ENCODE data around the gene UACA. TPM values are rescaled to one million over a fixed set of nuclear protein-coding genes. Genes with fewer than 3 reads are reported as not detected.
A peak's percentile ranks its signal among the peaks of the same experiment; 100 is the strongest.

Gene UACA
- total RNA-seq, 2 donors from 2014 or later, result 49.7 to 67.1 TPM

DNA sequence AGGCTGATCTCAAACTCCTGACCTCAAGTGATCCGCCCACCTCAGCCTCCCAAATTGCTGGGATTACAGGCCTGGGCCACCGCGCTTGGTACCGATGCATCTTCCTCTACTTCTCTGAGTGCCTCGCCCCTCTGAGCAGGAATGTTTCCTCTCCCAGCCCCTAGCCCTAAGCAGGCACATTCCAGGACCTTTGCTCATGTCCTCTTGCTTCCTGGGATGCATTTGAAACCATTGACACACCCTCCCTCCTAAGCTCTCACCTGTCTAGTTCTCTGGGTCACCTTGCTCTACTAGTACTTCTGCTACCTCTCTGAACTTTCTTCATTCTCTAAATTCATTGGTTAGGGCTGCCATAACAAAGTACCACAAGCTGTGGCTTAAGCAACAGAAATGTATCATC is 17.9 kb upstream of the UACA start:
- H3K27ac ChIP-seq (ENCODE audit: low read depth, low read length), result no peak overlapping the region
- Mint-ChIP-seq H3K9me3 (no peaks in the 10 kb centered on the region), H3K4me3 (no peak overlapping the region), H3K4me1 (peaks cover 11% of the 10 kb centered on the region), H3K27ac (no peak overlapping the region), H3K27me3 (ENCODE audit: insufficient read depth) (no peaks in the 10 kb centered on the region), H3K36me3 (ENCODE audit: low read depth) (no peaks in the 10 kb centered on the region)
- 91 to 92% methylated on average over 2 to 5 of the region's 5 CpGs for WGBS, 2 experiments (ENCODE audit: insufficient coverage in 1 of 2, insufficient read length in 1 of 2)
- H3K4me1 ChIP-seq (ENCODE audit: control insufficient read depth, insufficient read depth, low read length), result no peaks in the 10 kb centered on the region
- H3K9ac ChIP-seq (ENCODE audit: extremely low read depth, low read length, poor library complexity, severe bottlenecking), result no peak overlapping the region
- H3K27me3 ChIP-seq (ENCODE audit: control insufficient read depth, insufficient read depth, low read length, poor library complexity, severe bottlenecking), result no peaks in the 10 kb centered on the region
- H3K36me3 ChIP-seq (ENCODE audit: control insufficient read depth, insufficient read depth, low read length), result no peaks in the 10 kb centered on the region
- peak; percentile 55 for DNase-seq
- H3K9me3 ChIP-seq (ENCODE audit: control insufficient read depth, low read length), result no peaks in the 10 kb centered on the region
- no peak for TF ChIP-seq CTCF (conservative IDR thresholded peaks at IDR 0.05)
- H3K4me3 ChIP-seq (ENCODE audit: low read length), result no peak overlapping the region

- H3K27ac Mint-ChIP-seq, result no peak overlapping the region
These were observed 15.1 kb upstream of the UACA start for GRCh38 chr15:70778258-70779076.

DNA sequence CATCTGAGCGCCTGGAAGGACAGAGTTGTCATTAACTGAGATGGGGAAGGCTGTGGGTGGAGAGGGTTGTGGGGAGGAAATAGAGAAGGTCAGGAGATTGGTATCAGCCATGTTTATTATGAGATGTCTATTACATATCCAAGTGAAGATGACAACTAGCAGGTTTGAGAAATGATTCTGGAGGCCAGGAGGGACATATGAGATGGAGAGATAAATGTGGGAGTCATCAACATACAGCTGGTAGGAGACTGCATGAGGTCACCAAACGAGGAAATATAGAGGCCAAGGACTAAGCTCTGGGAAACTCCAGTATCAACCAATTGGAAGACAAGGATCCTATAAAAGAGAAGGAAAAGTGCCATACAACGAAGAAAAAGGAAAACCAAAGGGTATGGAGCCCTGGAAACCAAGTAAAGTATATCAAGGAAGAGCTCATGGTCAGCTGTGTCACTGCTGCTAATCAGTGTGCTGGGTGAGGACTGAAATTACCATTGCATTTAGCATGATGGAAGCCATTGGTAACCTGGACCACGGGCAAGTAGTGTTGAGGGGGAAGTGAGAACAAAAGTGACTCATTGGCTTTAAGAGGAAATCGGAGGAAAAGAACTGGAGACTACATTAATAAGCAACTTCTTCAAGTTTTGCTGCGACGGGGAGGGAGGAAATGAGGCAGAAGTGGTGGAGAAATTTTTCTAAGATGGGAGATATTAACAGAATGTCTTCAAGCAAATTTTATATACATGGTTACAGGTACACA is 14.0 kb upstream of the UACA start:
- H3K4me3 Mint-ChIP-seq, result no peak overlapping the region

More at GRCh38 chr15:70778258-70779076, 15.1 kb upstream of the UACA start:
- no peak overlapping the region for H3K27ac ChIP-seq (ENCODE audit: low read depth, low read length)
- H3K36me3 ChIP-seq (ENCODE audit: control insufficient read depth, insufficient read depth, low read length), result no peaks in the 10 kb centered on the region
- 81 to 92% methylated on average over 3 of the region's 3 CpGs for WGBS, 2 experiments (ENCODE audit: insufficient coverage in 1 of 2, insufficient read length in 1 of 2)
- Mint-ChIP-seq H3K4me1 (peaks cover 8% of the 10 kb centered on the region), H3K36me3 (ENCODE audit: low read depth) (no peaks in the 10 kb centered on the region), H3K9me3 (no peaks in the 10 kb centered on the region), H3K27me3 (ENCODE audit: insufficient read depth) (no peaks in the 10 kb centered on the region), H3K4me3 (no peak overlapping the region)
- no peak overlapping the region for H3K9ac ChIP-seq (ENCODE audit: extremely low read depth, low read length, poor library complexity, severe bottlenecking)
- no peak overlapping the region for H3K4me3 ChIP-seq (ENCODE audit: low read length)
- no peaks in the 10 kb centered on the region for H3K4me1 ChIP-seq (ENCODE audit: control insufficient read depth, insufficient read depth, low read length)
- TF ChIP-seq CTCF (conservative IDR thresholded peaks at IDR 0.05), result no peak
- no peak for DNase-seq
- no peaks in the 10 kb centered on the region for H3K9me3 ChIP-seq (ENCODE audit: control insufficient read depth, low read length)
- H3K27me3 ChIP-seq (ENCODE audit: control insufficient read depth, insufficient read depth, low read length, poor library complexity, severe bottlenecking), result no peaks in the 10 kb centered on the region

More for the DNA sequence above, 14.0 kb upstream of the UACA start:
- no peaks in the 10 kb centered on the region for H3K36me3 ChIP-seq (ENCODE audit: control insufficient read depth, insufficient read depth, low read length)
- no peak overlapping the region for H3K27ac Mint-ChIP-seq
- no peaks in the 10 kb centered on the region for H3K9me3 Mint-ChIP-seq
- H3K9ac ChIP-seq (ENCODE audit: extremely low read depth, low read length, poor library complexity, severe bottlenecking), result no peak overlapping the region
- TF ChIP-seq CTCF (conservative IDR thresholded peaks at IDR 0.05), result no peak
- H3K27me3 ChIP-seq (ENCODE audit: control insufficient read depth, insufficient read depth, low read length, poor library complexity, severe bottlenecking), result no peaks in the 10 kb centered on the region
- no peaks in the 10 kb centered on the region for H3K36me3 Mint-ChIP-seq (ENCODE audit: low read depth)
- H3K4me3 ChIP-seq (ENCODE audit: low read length), result no peak overlapping the region
- H3K9me3 ChIP-seq (ENCODE audit: control insufficient read depth, low read length), result no peaks in the 10 kb centered on the region
- H3K27ac ChIP-seq (ENCODE audit: low read depth, low read length), result no peak overlapping the region
- no peak for DNase-seq
- H3K27me3 Mint-ChIP-seq (ENCODE audit: insufficient read depth), result no peaks in the 10 kb centered on the region
- H3K4me1 ChIP-seq (ENCODE audit: control insufficient read depth, insufficient read depth, low read length), result no peaks in the 10 kb centered on the region
- WGBS, 2 experiments (ENCODE audit: insufficient coverage in 1 of 2, insufficient read length in 1 of 2), result 93% methylated on average over 7 of the region's 7 CpGs
- peaks cover 8% of the 10 kb centered on the region for H3K4me1 Mint-ChIP-seq
